ENCODE data around the gene MAP1LC3B.
"Not testable (repeated sequence)": the region's sequence is repeated elsewhere in the genome, so short reads cannot be mapped to it uniquely, and the experiment has no call there.

MAP1LC3B gene

GRCh38 chr16:87360862-87361610, 31.1 kb upstream of the MAP1LC3B start:
- no peak for DNase-seq (ENCODE audit: low read depth in 2 of 2)

GRCh38 chr16:87361916-87362619, 30.1 kb upstream of the MAP1LC3B start:
- DNase-seq (ENCODE audit: low read depth in 2 of 2): no peak

DNA sequence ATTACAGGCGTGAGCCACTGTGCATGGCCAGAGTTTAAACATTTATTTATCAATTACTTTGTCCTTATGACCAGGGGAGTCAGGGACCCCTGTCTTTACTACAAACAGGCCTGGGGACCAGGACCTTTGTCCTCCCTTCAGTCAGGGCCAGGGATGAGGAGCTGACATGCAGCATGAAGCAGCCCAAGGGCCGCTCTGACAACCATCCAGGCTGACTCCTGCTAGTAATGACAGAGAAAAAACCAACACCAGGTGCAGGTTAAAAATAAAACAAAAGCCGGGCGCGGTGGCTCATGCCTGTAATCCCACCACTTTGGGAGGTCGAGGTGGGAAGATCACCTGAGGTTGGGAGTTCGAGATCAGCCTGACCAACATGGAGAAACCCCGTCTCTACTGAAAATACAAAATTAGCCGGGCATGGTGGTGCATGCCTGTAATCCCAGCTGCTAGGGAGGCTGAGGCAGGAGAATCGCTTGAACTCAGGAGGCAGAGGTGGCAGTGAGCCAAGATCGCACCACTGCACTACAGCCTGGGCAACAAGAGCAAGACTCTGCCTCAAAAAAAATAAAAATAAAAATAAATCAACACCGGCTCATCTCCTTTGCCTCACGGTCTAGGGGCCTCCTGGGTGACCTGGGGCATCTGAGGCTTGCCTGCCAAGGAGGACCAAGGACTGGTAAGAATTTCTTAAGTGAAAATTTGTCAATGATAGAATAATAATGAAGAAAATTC, 29.1 kb upstream of the MAP1LC3B start:
- DNase-seq (ENCODE audit: low read depth in 2 of 2): not testable (repeated sequence)

DNA sequence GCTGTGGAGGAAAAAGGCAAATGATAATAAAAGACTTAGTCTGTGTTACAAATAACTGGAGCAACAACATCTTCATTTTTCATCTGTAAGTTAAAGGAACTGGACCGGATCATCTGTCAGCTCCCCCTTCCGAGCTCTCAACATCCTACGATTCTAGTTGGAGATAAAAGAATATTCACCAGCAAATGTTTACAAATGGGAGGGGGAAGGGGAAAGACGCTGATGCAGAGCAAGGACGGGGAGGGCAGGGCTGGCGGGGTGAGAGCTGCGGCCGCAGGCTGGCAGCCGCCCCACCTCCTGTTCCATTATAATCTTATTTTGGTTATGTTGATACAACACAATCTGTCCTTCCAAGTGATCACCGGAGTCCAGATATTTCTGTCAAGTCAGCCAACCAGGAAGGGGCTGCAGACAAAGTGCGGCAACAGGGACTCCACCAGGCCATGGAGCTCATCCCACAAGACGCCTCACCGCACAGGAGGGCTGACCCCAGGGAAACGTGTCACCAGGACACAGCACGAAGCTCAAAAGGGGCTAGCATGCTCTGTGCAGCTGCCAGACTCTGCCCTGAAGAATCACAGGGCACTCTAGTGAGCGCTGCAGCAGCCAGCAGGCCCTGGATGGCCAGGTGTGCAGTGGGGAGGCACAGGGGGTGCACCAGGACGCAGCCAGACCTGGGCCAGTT, 28.2 kb upstream of the MAP1LC3B start:
- DNase-seq (ENCODE audit: low read depth in 2 of 2): no peak

DNA sequence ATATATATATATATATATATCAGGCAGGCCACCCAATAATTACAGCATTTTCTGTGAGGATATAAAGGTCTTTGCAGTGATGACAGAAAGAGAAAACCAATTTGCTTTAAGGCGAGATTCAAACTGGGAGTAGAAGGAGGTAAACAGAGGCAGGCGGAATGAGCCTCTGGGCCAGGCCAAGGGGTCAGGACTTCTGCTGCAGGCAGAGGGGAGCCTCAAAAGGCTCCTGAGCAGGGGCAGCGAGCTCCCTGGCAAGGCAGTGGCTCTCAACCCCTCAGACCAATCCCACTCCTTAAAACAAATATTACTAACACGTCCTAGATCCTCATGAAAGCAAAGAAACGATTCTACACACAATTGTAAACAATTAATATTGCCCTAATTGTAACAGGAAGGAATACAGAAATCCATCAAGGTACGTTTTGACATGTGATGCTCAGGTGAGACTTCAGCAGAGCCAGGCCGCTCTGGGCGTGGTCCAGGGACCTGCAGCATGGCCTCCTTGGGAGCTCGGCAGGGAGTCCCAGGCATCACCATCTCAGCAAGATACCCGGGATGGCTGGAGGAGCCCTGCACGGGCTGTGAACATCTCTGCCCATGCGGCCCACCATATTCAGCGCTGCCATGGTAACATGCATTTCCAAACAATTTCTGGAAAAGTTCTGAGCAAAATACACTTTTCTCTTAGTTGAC, 27.0 kb upstream of the MAP1LC3B start:
- no peak for DNase-seq (ENCODE audit: low read depth in 2 of 2)

- DNase-seq (ENCODE audit: low read depth in 2 of 2): no peak
Measured at GRCh38 chr16:87366288-87366687, 25.8 kb upstream of the MAP1LC3B start.

DNA sequence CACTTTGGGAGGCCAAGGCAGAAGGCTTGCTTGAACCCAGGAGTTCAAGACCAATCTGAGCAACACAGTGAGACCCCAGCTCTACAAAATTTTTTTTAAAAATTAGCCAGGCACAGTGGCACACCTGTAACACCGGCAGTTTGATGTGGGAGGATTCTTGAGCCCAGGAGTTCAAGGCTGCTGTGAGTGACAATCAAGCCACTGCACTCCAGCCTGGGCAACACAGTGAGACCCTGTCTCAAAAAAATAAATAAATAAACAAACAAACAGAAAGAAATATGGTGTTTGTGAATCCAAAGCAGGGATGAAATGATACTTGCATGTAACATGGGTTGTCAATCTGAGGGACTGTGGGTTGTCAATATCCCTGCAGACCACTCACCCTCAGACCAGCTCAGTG, 25.2 kb upstream of the MAP1LC3B start:
- no peak for DNase-seq (ENCODE audit: low read depth in 2 of 2)

DNA sequence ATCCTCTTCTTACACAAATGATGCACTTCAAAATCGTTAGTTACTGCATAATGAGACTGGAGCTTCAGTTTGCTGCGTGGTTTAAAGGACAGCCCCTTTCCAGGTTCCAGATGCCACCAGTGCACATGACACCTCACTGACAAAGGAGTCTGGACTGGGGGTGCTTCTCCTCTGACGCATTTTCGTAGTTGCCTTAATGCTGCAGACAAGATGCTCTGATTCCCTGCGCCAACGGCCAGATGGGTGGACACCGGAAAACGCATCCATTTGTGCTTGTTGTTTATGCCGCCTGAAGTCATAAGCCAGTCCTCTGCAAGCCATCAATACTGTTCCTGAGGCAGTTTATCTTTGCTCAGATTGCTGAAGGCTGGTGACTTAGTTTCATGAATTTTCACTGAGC, 24.6 kb upstream of the MAP1LC3B start:
- no peak for DNase-seq (ENCODE audit: low read depth in 2 of 2)

GRCh38 chr16:87368029-87368770, 23.9 kb upstream of the MAP1LC3B start:
- no peak for DNase-seq (ENCODE audit: low read depth in 2 of 2)

GRCh38 chr16:87369117-87369765, 22.9 kb upstream of the MAP1LC3B start:
- DNase-seq (ENCODE audit: low read depth in 2 of 2): no peak

- no peak for DNase-seq (ENCODE audit: low read depth in 2 of 2)
Measured at GRCh38 chr16:87369796-87370719, 22.1 kb upstream of the MAP1LC3B start.

GRCh38 chr16:87371261-87371866, 20.8 kb upstream of the MAP1LC3B start:
- no peak for DNase-seq (ENCODE audit: low read depth in 2 of 2)

DNA sequence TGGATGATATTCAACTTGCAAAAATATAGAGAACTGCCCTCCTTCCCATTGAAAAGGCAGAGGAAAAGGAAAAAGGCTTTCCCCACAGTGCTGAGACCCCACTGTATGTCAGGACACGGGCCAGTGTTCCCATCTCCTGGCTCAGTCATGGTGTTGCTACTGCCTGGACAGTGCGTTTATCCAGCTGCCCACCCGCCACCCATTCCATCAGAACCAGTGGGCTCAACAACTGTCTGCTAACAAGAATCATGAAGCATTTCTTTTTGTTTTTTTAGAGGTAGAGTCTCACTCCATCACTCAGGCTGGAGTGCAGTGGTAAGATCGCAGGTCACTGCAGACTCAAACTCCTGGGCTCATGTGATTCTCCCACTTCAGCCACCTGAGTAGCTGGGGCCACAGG, 19.8 kb upstream of the MAP1LC3B start:
- DNase-seq (ENCODE audit: low read depth in 2 of 2): no peak

GRCh38 chr16:87374313-87374712, 17.8 kb upstream of the MAP1LC3B start:
- DNase-seq (ENCODE audit: low read depth in 2 of 2): no peak

GRCh38 chr16:87375426-87376135, 16.6 kb upstream of the MAP1LC3B start:
- no peak for DNase-seq (ENCODE audit: low read depth in 2 of 2)

DNA sequence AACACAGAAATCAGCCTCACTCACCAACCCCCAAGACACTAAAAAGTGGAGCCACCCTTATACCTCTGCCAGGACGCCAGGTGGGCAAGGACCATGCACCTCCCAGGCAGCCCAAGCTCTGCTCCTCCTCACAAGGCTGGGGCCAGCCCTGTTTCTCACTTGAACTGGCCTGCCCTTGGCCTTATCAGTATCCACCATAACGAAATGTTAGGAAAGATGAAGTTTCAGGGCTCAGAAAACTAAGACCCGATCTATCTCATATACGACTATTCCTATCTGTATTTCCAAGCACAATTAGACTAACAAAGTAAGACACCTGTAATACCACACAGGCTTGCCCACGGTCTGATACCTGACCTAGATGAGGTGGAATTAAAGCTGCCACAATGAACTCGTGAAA, 15.5 kb upstream of the MAP1LC3B start:
- DNase-seq (ENCODE audit: low read depth in 2 of 2): no peak

- not testable (repeated sequence) for DNase-seq (ENCODE audit: low read depth in 2 of 2)
Measured at GRCh38 chr16:87379312-87379752, 12.8 kb upstream of the MAP1LC3B start.

- DNase-seq (ENCODE audit: low read depth in 2 of 2): no peak
Measured at GRCh38 chr16:87380403-87380802, 11.7 kb upstream of the MAP1LC3B start.
